GM12878 (cell line): ENCODE data around the gene FDXACB1. TPM values are rescaled to one million over a fixed set of nuclear protein-coding genes. Genes with fewer than 3 reads are reported as not detected.

Source experiments
- ATAC-seq: fragments of 200-7000 bp; cut with Tn5 transposase; 3 replicates; pipeline ENCODE4 v1.9.1; 2020; ENCODE audit warnings: mild to moderate bottlenecking, moderate library complexity
- BruUV-seq: library from RNA; stranded (reverse); fragments of 400-500 nt; replicated peaks from 2 replicates; lab custom pipeline; 2021; lab: Mats Ljungman, UMichigan
- CTCF ChIA-PET: fragments of 300-600 bp; sonication (Branson Sonifier 250); formaldehyde crosslinking; extraction: SDS; loops from one replicate; lab custom pipeline; 2021; ENCODE audit warnings: inconsistent platforms; lab: Yijun Ruan, JAX
- POLR2A ChIA-PET: fragments of 350-600 bp; formaldehyde crosslinking; extraction: SDS; loops from one replicate; lab custom pipeline; 2021; ENCODE audit warnings: inconsistent platforms; lab: Charles Lee
- RAD21 ChIA-PET: fragments of 300-600 bp; sonication (Branson Sonifier 250); formaldehyde crosslinking; loops from one replicate; lab custom pipeline; 2023; ENCODE audit warnings: antibody characterized with exemption; ENCODE audit not compliant: unreplicated experiment; lab: Charles Lee
- SMC1A ChIA-PET: fragments of 300-600 bp; sonication (Branson Sonifier 250); formaldehyde crosslinking; loops from one replicate; lab custom pipeline; 2023; ENCODE audit not compliant: unreplicated experiment, uncharacterized antibody; lab: Charles Lee
- DNase-seq: peaks from one replicate; pipeline ENCODE4 v3.0.0-alpha.2; 2011; ENCODE audit warnings: low read depth, low spot score
- FAIRE-seq: peaks from 3 replicates; lab custom pipeline; 2011; peaks lifted over from hg19 to GRCh38; lab: Jason Lieb, UNC
- H2AFZ ChIP-seq: 2 replicates; pipeline ENCODE4 v1.6.0; 2011; ENCODE audit warnings: low read depth, low read length, control low read depth; ENCODE audit not compliant: control insufficient read depth
- H3K27ac ChIP-seq: 2 replicates; pipeline ENCODE4 v1.5.1; 2011; ENCODE audit warnings: control low read depth; ENCODE audit not compliant: control insufficient read depth, insufficient read depth
- H3K27me3 ChIP-seq, 2 experiments: replicated peaks in 1 of 2; 2 replicates each; pipeline versions ENCODE4 v1.6.0 to v1.6.1; 2011; ENCODE audit warnings: low read length in 1 of 2; ENCODE audit not compliant: control insufficient read depth in 2 of 2, insufficient read depth in 2 of 2
- H3K36me3 ChIP-seq, 2 experiments: 2 replicates each; pipeline ENCODE4 v1.5.1; 2011; ENCODE audit warnings: low read length in 1 of 2; ENCODE audit not compliant: control insufficient read depth in 2 of 2, insufficient read depth in 2 of 2
- H3K4me1 ChIP-seq: 2 replicates; pipeline ENCODE4 v1.6.1; 2011; ENCODE audit warnings: mild to moderate bottlenecking, low read length, moderate library complexity, mixed read lengths; ENCODE audit not compliant: control insufficient read depth, insufficient read depth
- H3K4me2 ChIP-seq: 2 replicates; pipeline ENCODE4 v1.6.0; 2011; ENCODE audit warnings: control low read depth; ENCODE audit not compliant: control insufficient read depth, insufficient read depth
- H3K4me3 ChIP-seq: fragments of 200-600 bp; sonication (generic); 2 replicates; pipeline ENCODE4 v1.5.1; 2016
- H3K79me2 ChIP-seq: 2 replicates; pipeline ENCODE4 v1.6.0; 2011; ENCODE audit warnings: low read length; ENCODE audit not compliant: control insufficient read depth, insufficient read depth
- H3K9ac ChIP-seq: 2 replicates; pipeline ENCODE4 v1.8.0; 2011; ENCODE audit warnings: low read length, control low read depth, mixed read lengths; ENCODE audit not compliant: control insufficient read depth, insufficient read depth
- H3K9me3 ChIP-seq: replicated peaks from 3 replicates; pipeline ENCODE4 v1.5.1; 2011; ENCODE audit warnings: mild to moderate bottlenecking, low read length; ENCODE audit not compliant: control insufficient read depth, insufficient read depth
- H4K20me1 ChIP-seq: 2 replicates; pipeline ENCODE4 v1.6.0; 2011; ENCODE audit not compliant: control insufficient read depth, insufficient read depth
- CHD2 ChIP-seq: IDR thresholded peaks from 2 replicates; pipeline ENCODE4 v1.6.1; 2011; ENCODE audit warnings: low read depth, low read length, improper control_type of control experiment, borderline replicate concordance
- ETV6 ChIP-seq, 2 experiments: fragments of 450-650 bp in 1 of 2; IDR thresholded peaks in 1 of 2; conservative IDR thresholded peaks in 1 of 2; 2 replicates each; pipeline ENCODE4 v1.6.1; 2014; ENCODE audit warnings: antibody characterized with exemption in 1 of 2, borderline replicate concordance in 1 of 2, low read depth in 1 of 2, mild to moderate bottlenecking in 1 of 2, moderate library complexity in 1 of 2
- IRF4 ChIP-seq: IDR thresholded peaks from 2 replicates; pipeline ENCODE4 v1.6.1; 2011; ENCODE audit warnings: low read depth, low read length
- JUND ChIP-seq: IDR thresholded peaks from 2 replicates; pipeline ENCODE4 v1.6.1; 2012; ENCODE audit warnings: low read depth, mild to moderate bottlenecking, low read length, improper control_type of control experiment, moderate library complexity
- NFXL1 ChIP-seq: fragments of 450-650 bp; IDR thresholded peaks from 2 replicates; pipeline ENCODE4 v1.6.1; 2017; ENCODE audit warnings: antibody characterized with exemption, mild to moderate bottlenecking, borderline replicate concordance
- NRF1 ChIP-seq: conservative IDR thresholded peaks from 2 replicates; pipeline ENCODE4 v1.6.1; 2011; ENCODE audit warnings: mild to moderate bottlenecking, low read depth, low read length, improper control_type of control experiment
- RCOR1 ChIP-seq: conservative IDR thresholded peaks from 2 replicates; pipeline ENCODE4 v1.6.1; 2012; ENCODE audit warnings: low read depth, low read length, improper control_type of control experiment
- SMC3 ChIP-seq: IDR thresholded peaks from 2 replicates; pipeline ENCODE4 v1.6.1; 2011; ENCODE audit warnings: low read length, improper control_type of control experiment, borderline replicate concordance
- WGBS: methylation state at CpG from one replicate; pipeline ENCODE4 v1.1.6; 2016; ENCODE audit warnings: low lambda C conversion rate; ENCODE audit not compliant: insufficient replicate concordance, insufficient coverage; ENCODE audit errors: missing lambda C conversion rate; 5-methylcytosine and 5-hydroxymethylcytosine counted together
- in situ Hi-C: fragments of 300-500 bp; cut with MboI; formaldehyde crosslinking; loops from 9 replicates; pipeline ENCODE4 v1.14.3; 2018; ENCODE audit warnings: mixed read lengths
- intact Hi-C: fragments of 100-400 bp; cut with micrococcal nuclease; formaldehyde crosslinking; loops from one replicate; pipeline ENCODE4 v1.14.2; 2022; ENCODE audit not compliant: unreplicated experiment
- polyA plus RNA-seq, 11 experiments: library from polyadenylated mRNA; depleted of rRNA in 4 of 11; unstranded in 6 of 11; stranded (reverse) in 5 of 11; fragments of >200 nt; fragmentation: Nextera tagmentation in 4 of 11; fragmentation: Illumina TruSeq in 1 of 11; extraction: Ambion mirVana in 4 of 11; extraction: Trizol in 1 of 11; gene quantifications; 1 replicate in 1 of 11; 2 replicates in 10 of 11; pipeline versions ENCODE4 v1.2.1 to v1.2.3, GENCODE V29; 2011 to 2016; ENCODE audit warnings: inconsistent platforms in 2 of 11, missing spikeins in 2 of 11, low read depth in 1 of 11
- total RNA-seq, 4 experiments: library from RNA; depleted of rRNA in 3 of 4; stranded (reverse); fragments of >200 nt in 3 of 4; fragmentation: Illumina TruSeq in 1 of 4; extraction: Trizol in 1 of 4; gene quantifications; 2 replicates each; pipeline versions ENCODE4 v1.2.1 to v1.2.3, GENCODE V29; 2013 to 2021

FDXACB1 gene
- total and polyA plus RNA-seq, 10 of the 15 experiments (the other 5 are each of a cell fraction or from before 2014, with no cell fraction given) = 7.4 to 13.3 (median 9.7) TPM

GRCh38 chr11:111860257-111860656, 18.7 kb downstream of the FDXACB1 start:
- TF ChIP-seq NRF1 (no peak), RCOR1 (no peak), ETV6 (conservative IDR thresholded peaks at IDR 0.05 in 1 of 2, IDR thresholded peaks at IDR 0.05 in 1 of 2; ENCODE audit: borderline replicate concordance in 1 of 2, low read depth in 1 of 2) (no peak), SMC3 (no peak), JUND (no peak), CHD2 (no peak), NFXL1 (no peak), IRF4 (no peak)
- no TSS peak for BruUV-seq
- H3K27ac ChIP-seq = no peak overlapping the region
- ChIA-PET SMC1A (interaction anchor here (1.8 to 2.7 kb wide), 2 partner anchors 10 to 21 kb away, joined by 5 to 14 read pairs; partner anchors contain the start of gene ALG9), CTCF (interaction anchor here (1.0 to 2.5 kb wide), 3 partner anchors 8 to 18 kb away, joined by 3 to 9 read pairs (median 4); partner anchors contain the start of gene ALG9), POLR2A (no interaction called here), RAD21 (no interaction called here)
- H2AFZ ChIP-seq = no peak overlapping the region
- H3K9ac ChIP-seq = no peak overlapping the region
- H3K9me3 ChIP-seq = no peaks in the 10 kb centered on the region
- no peaks in the 10 kb centered on the region for H3K27me3 ChIP-seq
- intact Hi-C loops = no loop called here
- ATAC-seq (no peak), DNase-seq (no peak), FAIRE-seq (no peak)
- in situ Hi-C loops = no loop called here
- no peaks in the 10 kb centered on the region for H4K20me1 ChIP-seq
- H3K4me1 ChIP-seq = no peaks in the 10 kb centered on the region
- 77% methylated on average over 3 of the region's 3 CpGs for WGBS
- H3K4me2 ChIP-seq = no peak overlapping the region
- no peak overlapping the region for H3K4me3 ChIP-seq
- H3K36me3 ChIP-seq = peaks cover 0 to 10% of the 10 kb centered on the region in 2 experiments; a peak in 3 of 4 replicates
- H3K79me2 ChIP-seq = no peaks in the 10 kb centered on the region
